Stimulated activated CD4-positive, alpha-beta T cell treated with anti-CD3 and anti-CD28 coated beads, Interleukin-1b, Interleukin-23, amount 100 ng/mL, for 24 hours (primary cell): ENCODE results near the gene GGCX.
"Not testable (repeated sequence)": the region's sequence is repeated elsewhere in the genome, so short reads cannot be mapped to it uniquely, and the experiment has no call there.

Experiments used
- DNase-seq, 4 experiments: peaks; one replicate each; pipeline ENCODE4 v3.0.0-alpha.2; 2020; ENCODE audit warnings: low read depth in 4 of 4, low spot score in 1 of 4

Gene GGCX

DNA sequence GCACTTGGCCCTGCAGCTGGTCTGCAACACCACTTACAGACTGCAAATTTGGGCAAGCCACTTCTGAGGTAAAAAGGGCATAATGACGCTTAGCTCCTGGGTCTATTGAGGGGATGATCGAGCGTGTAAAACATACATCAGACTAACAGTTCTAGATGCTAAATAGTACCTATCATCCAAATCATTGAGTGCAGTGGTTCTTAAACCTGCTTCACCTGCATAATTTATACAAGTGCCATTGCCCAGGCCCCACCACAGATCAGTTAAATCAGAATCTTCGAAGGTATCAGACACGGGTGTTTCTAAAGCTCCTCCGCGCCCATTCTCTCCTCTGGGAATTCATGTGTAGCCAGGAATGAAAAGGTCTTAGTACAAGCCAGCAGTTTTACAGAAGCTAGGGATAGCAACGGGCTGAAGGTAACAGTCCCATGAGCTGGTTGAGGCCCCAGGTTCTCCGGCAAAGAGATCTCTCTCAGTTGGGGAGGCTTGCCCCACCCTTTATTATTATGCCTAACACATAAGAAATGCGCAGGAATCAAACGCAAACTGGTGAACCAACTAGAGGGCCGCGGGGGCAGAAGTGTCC lies 33.5 kb upstream of the GGCX start:
- no peak for DNase-seq

DNA sequence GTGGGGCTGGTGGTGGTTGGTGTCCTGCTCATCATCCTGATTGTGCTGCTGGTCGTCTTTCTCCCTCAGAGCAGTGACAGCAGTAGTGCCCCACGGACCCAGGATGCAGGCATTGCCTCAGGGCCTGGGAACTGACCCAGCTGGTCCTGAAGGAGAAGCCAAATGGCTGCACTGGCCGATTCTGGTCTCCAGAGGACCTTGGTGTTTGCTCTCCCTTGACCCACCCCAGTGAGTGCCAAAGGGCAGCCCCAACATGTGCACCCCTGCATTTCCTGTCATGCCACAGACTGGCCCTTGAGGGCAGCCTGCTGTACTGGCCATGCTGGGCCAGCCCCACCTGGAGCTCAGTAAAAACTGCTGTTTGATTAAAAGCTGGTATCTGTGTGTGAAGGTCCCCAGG lies 31.7 kb upstream of the GGCX start:
- no peak for DNase-seq

DNA sequence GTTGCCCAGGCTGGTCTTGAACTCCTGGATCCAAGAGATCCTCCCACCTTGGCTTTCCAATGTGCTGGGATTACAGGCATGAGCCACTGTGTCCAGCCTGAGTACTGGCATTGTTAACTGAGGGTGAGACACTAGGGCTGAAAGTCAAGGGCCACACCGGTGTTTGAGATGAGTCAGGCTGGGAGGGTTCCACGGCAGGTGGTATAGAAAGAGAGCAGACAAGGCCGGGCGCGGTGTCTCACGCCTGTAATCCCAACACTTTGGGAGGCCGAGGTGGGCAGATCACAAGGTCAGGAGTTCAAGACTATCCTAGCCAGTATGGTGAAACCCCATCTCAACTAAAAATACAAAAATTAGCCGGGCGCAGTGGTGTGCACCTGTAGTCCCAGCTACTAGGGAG lies 31.0 kb upstream of the GGCX start:
- not testable (repeated sequence) for DNase-seq

DNA sequence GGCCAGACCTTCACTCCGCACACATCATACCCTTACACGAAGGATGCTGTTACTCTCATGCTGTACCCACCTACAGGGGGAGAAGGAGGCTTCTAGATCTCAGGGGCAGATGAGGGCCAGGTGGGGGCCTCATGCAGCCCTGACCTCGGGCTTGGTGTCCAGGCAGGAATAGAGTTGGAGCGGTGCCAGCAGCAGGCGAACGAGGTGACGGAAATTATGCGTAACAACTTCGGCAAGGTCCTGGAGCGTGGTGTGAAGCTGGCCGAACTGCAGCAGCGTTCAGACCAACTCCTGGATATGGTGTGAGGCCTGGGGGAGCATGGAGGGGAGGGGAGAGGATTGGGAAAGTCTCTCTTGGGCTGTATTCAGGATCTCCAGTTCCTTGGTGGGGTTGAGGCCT lies 30.3 kb upstream of the GGCX start:
- no peak for DNase-seq

DNA sequence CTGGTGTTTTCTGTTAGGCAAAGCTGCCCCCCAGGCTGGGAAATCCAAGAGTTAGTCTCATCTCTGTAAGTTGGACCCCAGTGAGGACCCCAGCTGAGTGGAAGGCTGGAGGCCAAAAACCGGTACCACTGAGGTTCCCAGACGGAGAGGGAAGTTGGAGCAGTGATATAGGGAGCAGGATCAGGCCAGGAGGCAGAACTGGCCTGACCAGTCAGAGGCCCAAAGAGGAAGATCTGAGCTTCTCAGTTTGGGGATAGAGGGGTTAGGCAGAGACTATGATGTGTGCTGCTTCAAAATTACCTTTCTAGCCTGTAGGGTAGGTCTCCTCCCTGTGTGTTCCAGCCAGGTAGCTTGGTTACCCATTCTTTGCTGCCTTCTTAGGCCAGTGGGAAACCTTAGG lies 29.7 kb upstream of the GGCX start:
- no peak for DNase-seq

DNA sequence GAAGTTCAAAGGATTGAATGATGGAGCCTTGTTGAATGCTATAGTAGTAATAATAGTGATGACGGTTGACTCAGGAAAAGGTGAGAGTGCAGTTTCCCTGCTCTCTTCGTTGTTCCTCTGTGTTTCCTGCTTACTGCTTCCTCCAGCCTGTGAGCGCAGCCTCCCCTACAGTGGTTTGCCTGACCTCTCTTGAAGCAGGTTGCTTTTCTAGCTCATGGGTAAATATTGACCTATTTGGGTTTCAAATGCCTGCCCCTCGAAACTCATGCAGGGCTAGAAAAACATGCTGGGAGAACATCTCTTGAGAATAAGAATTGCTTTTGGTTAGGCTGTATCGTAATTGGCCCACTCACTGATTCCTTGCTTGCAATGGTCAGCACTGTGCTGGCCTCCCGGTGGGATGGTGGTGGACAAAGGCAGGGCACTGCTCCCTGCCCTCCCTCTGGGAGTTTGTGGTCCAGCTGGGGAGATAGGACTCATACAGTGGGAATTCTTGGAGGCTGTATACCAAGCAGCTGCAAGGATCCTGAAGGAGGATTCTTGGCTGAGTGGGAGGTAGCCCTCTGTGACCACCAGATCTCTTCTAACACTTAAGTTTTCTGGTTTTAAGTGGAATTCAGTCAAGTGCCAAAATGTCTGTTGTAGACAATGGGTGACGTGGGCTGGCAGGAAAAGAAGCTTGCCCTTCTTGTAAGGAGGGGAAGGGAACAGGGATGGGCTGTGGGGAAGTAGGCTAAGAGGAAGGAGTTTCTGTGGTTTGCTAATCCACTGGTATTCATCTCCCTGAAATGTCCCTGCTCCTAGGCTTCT lies 28.9 kb upstream of the GGCX start:
- DNase-seq, result no peak

DNA sequence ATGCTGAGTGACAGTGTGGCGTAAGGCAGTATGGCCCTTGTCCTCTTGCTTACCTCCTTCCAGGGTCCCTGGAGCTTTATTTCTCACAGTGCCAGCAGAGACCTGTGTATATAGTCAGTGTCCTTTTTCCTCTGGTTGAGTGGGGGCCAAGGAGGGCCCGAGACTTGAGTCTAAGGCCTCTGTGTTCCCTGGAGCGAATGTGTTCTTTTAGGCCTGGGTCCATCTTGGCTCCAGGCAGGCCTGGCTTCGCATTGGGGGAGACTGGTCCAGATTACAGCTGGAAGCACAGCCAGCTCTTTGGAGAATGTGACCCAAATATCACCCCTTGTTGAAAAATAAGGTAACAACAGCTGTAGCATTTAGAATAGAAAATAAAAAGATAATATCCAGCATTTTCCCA lies 27.9 kb upstream of the GGCX start:
- DNase-seq, result no peak

DNA sequence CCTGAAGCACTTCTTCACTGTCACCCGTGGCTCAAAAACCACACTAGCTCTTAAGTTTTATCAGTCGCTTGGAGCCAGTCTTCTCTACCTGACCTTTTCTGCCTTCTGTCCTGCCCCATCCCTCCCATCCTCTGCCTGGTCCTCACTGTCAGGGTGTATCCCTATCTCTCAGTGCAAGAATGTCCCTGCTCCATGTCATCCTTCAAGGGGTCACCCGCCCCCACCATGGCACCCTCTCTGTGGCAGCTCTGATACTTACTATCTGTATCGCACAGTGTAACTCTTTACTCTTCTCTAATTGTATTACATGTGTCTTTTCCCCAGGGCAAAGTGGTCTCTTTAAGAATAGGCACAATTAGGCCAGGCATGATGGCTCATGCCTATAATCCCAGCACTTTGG lies 27.4 kb upstream of the GGCX start:
- DNase-seq, result no peak

DNA sequence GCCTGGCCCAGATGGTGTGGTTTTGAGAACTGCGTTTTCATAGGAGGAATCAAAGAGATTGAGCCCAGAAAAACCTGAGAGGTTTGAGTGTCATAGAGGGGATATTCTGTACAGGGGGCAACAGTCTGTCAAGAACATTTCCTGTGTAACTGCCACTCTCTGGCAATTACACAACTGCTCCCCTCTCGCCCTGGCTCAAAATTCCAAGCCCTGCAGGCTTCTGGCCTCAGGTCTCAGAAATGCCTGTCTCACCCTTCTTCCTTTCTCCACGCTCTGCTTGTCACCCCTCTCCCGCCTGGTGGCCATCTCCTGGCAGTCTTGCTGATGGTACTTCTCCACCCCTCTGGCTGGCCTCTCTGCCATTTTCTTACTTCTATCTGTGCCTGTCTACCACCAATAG lies 26.9 kb upstream of the GGCX start:
- no peak for DNase-seq

DNA sequence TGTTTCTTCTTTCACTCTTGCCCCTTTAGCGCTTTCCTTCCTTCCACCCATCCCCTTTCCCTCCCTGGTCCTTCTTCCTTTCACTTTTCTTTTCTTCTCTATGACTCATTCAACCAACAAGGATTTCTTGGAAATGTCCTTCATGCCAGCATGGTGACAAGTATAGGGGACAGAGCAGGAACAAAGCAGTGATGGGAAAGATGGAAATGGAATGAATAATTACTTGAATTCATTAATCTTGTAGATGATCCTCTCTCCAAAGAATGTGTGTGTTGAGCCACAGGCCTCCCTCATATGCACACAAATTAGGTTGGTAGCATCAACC lies 24.4 kb upstream of the GGCX start:
- DNase-seq, result no peak

DNA sequence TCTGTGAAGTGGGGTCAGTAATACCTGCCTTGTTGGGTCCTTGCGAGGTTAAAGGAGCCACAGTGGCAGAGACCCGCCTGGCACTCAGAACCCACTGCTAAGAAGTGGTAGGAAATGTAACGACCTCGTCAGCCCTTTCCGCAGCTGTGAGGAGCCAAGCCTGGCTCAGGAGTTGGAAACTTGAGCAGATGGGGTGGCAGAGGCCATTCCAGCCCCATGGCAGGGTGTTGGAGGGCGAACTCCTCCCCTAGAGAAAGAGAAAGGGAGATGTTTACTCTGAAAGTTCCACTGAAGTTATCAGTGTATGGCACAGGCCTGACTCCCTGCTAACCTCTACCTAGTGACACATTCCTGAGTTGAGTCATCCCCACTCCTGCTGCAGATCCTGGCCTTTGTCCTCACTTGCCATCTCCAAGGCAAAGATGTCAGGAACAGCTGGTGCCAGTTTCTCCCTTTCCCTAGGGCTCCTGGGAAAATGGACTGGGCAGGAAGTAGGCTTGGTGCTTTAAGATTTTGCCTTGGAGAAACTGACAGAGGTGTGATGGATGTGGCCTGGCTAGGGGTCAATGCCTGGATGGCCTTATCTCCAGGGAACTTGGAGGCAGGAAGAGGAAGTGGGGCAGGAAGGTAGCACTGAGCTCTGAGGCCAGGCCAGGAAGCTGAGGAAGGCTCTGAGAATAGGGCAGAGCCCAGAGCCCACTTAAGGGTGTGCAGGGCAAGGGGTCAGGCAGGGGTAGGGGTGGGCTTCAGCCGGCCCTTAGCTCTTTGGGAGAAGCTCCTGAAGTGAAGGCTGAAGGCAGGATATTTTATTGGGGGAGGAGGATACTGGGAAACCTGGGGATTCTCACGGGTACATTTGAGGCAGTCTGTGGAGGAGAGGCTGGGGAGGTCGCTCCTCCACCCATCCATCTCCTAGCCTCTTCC lies 23.8 kb upstream of the GGCX start:
- no peak for DNase-seq

DNA sequence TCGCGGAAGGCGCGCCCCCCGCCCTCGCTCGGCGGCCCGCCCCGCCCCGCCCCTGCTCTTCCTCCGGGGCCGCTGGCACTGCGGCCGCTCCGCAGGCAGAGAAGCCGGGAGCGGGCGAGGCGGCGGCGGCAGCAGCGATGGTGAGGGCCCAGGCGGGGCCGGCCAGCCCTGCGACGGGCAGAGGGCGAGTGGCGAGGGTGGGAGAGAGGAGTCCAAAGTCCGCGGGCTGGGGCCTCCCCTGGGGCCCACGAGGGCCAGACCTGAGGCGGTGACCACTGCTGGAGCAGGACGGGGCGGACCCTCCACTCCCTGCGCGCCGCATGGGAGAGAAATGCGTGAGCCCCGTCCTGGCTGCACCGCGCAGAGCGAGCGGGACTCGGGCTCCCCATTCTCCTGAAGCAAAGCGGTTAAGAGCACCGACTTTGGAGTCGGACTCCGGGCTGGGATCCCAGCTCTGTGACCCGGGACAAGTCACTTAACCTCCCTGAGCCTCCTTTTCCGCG lies 23.1 kb upstream of the GGCX start, which contains the start of gene VAMP5:
Gene VAMP5, plus strand, starts transcription at position 78 of the 503 bp plus-strand sequence. Its CDS starts 60 bp downstream, at position 138.
- no peak for DNase-seq

DNA sequence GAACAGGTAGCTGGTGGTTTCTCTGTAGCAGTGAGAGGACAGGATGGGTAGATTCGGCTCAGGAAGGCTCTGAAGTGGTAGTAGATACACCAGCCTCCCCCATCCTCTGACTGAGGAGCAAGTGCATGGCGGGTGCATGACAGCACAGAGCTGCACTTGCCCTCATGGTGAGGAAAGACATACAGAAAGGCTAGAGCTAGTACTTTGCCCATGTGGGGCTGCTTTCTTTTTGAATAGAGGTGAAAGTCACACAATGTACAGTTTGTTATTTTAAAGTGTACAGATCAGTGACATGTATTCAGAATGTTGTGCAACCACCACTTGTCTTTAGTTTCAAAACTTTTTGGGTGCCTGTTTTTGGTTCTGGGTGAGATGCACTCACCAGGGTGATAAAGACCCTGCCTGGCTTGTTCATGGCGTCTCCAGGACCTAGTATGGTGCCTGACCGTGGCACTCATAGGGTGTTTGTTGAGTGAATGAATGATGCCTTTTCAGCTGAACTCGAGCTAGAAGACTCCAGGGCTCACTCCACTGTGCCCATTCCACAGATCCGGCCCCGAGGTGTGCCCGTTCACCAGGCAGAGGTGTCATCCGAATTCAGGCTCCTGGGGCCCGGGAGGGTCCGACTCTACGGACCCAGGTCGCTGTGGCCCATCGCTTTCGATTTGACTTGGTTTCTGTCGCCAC lies 22.5 kb upstream of the GGCX start:
- DNase-seq, result no peak

DNA sequence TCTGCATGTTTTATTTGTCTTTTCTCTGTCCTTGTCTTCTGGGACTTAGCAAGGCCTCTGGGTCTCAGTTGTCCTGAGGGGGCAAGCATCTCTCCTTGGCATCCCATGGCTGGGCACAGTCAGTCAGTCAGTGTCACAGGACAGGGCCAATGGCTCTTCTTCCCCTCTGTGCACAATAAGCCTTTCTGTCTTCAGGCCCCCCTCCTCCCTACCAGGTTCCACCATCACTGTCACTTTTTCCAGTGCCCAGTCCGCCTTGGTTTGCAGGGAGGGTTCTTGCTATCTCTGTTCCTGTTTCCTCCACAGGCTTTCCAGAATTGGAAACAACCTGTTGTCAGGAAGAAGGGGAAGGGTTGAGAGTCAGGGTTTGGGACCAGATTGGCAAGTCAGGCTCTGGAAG lies 21.2 kb upstream of the GGCX start:
- no peak for DNase-seq

DNA sequence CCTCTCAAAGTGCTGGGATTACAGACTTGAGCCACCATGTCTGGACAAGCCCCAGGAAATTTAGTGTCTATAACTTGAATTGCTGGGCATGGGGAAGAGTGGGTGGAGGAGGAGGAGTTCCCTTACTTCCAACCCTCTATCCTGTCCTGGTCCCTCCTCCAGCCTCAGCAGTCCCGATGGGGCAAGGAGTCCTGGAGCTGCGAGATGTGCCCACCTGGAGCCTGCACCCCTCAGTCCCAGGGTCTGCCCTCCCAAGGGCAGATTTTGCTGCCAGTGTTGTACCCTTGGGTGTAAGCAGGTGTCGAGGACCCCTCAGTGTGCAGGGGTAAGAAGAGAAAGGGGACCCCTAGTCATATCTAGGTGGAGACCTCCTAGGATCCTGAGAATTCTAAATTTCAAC lies 18.9 kb upstream of the GGCX start:
- DNase-seq, result no peak

DNA sequence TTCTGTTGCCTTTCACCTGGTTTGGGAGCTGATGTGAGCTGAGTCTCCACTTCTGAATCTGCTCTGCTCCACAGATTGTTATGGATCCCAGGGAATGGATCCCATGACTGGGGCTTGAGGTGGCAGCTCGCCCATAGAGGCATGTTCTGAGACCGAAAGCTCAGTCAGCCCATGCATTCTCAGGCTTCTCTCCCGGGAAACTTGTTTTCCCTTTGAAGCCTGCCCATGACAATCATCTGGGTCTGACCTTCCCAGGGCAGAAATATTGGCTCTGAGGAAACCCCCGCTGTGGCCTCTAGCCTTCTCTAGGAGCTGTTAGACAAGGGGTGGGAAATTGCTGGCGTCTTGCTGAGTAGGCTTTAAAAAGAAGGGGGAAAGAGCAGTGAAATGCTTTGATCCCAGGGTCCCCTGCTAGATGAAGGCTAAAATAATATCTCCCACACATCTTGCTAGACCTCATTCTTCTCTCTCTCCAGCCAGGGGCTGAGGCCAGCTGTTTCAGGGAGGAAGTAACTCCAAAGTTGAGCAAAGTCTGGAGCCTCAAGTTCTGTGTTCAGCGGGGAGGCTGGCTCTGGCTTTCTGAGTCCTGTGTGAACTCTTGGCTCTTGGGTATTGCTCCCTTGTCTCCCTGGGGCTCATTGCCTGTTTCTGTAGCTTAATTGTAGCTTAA lies 18.1 kb upstream of the GGCX start:
- DNase-seq, result no peak

DNA sequence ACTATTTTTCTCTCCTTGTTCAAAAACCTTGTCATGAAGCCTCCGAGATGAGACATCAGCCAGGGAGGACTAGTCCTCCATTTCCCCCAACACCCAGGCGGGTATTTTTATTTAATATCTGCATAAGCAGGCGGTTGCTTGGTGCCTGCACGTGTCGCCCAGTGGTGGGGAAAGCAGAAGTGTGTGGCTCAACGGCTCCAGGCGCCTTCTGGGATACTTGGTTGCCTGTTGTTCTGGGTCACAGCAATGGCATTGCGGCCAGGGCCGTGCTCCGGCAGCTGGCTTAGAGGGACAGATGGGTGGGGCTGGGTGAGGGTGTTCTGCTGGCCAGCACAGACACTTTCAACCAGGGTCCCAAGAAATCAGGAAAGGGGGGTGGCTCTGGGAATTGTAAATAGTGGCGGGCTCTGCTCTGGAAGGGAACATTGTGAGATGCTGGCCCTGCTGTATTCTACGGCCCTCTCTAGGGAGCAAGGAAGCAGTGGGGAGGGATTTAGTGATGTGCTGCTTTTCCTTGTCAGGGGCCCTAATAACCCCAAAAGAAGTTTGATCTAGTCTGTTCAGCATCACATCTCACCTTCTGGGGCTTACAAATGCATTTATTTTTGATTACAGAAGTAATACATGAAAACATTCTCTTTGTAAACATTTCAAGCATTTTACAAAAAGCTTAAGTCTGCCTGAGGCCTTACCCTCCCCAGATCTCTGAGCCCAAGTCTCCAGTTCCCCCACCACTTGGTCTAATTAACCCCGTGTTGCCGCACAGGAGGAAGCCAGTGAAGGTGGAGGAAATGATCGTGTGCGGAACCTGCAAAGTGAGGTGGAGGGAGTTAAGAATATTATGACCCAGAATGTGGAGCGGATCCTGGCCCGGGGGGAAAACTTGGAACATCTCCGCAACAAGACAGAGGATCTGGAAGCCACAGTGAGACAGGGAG lies 17.2 kb upstream of the GGCX start:
- DNase-seq, result no peak

DNA sequence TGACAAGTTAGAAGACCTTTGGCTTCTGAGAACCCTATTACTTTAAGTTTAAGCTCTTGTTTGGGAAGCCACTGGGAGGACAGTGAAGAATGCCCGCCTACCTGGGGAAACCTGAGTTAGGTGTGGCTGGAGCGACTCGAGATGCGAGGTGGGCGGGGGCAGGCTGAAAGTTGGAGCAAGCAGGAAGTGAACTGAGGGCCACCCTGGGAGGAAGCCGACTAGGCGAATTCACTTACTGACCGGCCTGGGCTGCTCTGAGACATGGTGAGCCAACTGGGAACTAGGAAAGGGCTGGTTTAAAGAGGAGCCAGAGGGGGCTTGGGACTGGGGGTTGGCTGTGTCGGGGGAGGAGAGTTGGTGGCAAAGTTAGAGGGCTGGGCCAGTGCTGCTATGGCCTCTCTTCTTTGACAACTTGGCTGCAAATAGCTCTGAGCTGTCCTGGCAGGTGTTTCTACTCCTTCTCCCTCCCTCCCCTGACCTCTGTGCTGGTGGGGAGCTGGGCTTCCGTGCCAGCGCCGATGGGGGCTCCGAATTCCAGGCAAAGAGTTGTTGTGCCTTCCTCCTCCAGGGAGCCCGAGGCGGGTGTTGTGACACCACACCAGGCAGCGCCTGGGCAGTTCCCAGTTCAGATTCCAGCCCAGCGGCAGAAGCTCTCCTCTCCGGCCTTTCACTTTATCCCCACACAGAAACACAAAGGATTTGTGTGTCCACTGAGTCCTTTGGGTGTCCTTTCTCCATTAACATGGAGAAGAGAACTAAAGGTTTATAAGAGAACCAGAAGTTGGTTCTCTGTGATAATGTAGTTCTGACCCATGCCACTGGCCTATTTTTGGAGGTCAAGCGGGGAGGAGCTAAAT lies 16.3 kb upstream of the GGCX start, which contains the start of gene VAMP8:
Gene VAMP8, plus strand, starts transcription at position 201 of the 857 bp plus-strand sequence. Its CDS starts 61 bp downstream, at position 262.
- DNase-seq, result peak in 1 of 4 experiments; percentile 64

DNA sequence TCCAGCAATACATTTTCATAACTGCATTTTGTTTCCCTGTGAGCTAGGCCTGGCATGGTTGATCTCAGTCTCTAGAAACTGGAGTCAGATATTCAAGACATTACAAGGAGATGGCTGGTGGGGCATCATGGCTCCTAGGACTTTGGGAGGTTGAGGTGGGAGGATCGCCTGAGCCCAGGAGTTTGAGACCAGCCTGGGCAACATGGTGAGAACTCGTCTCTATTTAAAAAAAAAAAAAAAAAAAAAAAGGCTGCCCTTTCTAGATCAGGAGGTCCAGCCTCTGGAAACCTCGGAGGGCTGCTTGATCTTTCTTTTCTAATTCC lies 15.7 kb upstream of the GGCX start:
- no peak for DNase-seq
